K562 (cell line): ENCODE results near the gene FRMPD3. TPM values are rescaled to one million over a fixed set of nuclear protein-coding genes. Genes with fewer than 3 reads are reported as not detected.

Source experiments
- ATAC-seq: fragments of 200-7000 bp; cut with Tn5 transposase; 3 replicates; pipeline ENCODE4 v1.9.1; 2020; ENCODE audit warnings: moderate library complexity
- BruUV-seq: library from RNA; stranded (reverse); fragments of 400-500 nt; replicated peaks from 2 replicates; lab custom pipeline; 2021; lab: Mats Ljungman, UMichigan
- CTCF ChIA-PET: fragments of 300-600 bp; formaldehyde crosslinking; extraction: SDS; loops from one replicate; lab custom pipeline; 2021; ENCODE audit warnings: low intra/inter-chr PET ratio; lab: Yijun Ruan, JAX
- POLR2A ChIA-PET: fragments of 300-600, 350-650 bp; sonication (Branson Sonifier 250); formaldehyde crosslinking; extraction: SDS; loops from one replicate; lab custom pipeline; 2021; ENCODE audit warnings: antibody characterized with exemption, inconsistent platforms; lab: Yijun Ruan, JAX
- DNase-seq, 4 experiments: peaks; one replicate each; pipeline versions ENCODE4 v3.0.0 to v3.0.0-alpha.2; 2011 to 2018; ENCODE audit warnings: low spot score in 3 of 4, mixed read lengths in 3 of 4; ENCODE audit errors: extremely low read depth in 1 of 4
- FAIRE-seq: peaks from 2 replicates; lab custom pipeline; 2011; peaks lifted over from hg19 to GRCh38; lab: Jason Lieb, UNC
- H2AFZ ChIP-seq: 2 replicates; pipeline ENCODE4 v1.6.0; 2011; ENCODE audit warnings: low read depth, low read length, control low read depth, inconsistent platforms
- H3K27ac ChIP-seq: fragments of 200-600 bp; 3 replicates; pipeline ENCODE4 v1.8.0; 2011; ENCODE audit warnings: low read depth, mild to moderate bottlenecking, control low read depth, inconsistent platforms, low read length, moderate library complexity, mixed read lengths; ENCODE audit errors: extremely low read depth
- H3K27me3 ChIP-seq, 2 experiments: fragments of 300-600 bp in 1 of 2; 2 replicates in 1 of 2; 3 replicates in 1 of 2; pipeline versions ENCODE4 v1.6.0 to v1.8.0; 2011; ENCODE audit warnings: inconsistent platforms in 2 of 2, low read length in 2 of 2, mild to moderate bottlenecking in 1 of 2, mixed read lengths in 1 of 2, moderate library complexity in 1 of 2; ENCODE audit not compliant: control insufficient read depth in 2 of 2, insufficient read depth in 2 of 2
- H3K36me3 ChIP-seq: fragments of 300-600 bp; 3 replicates; pipeline ENCODE4 v1.8.0; 2011; ENCODE audit warnings: mild to moderate bottlenecking, low read length, inconsistent platforms; ENCODE audit not compliant: control insufficient read depth, insufficient read depth
- H3K4me1 ChIP-seq, 2 experiments: fragments of 200-600 bp in 1 of 2; replicated peaks in 1 of 2; 2 replicates in 1 of 2; 3 replicates in 1 of 2; pipeline versions ENCODE4 v1.5.1 to v1.8.0; 2011; ENCODE audit warnings: inconsistent platforms in 2 of 2, low read length in 2 of 2, mild to moderate bottlenecking in 1 of 2, mixed read lengths in 1 of 2, moderate library complexity in 1 of 2; ENCODE audit not compliant: control insufficient read depth in 2 of 2, insufficient read depth in 2 of 2
- H3K4me2 ChIP-seq: 2 replicates; pipeline ENCODE4 v1.6.1; 2011; ENCODE audit warnings: low read length, control low read depth, inconsistent platforms, mixed read lengths; ENCODE audit not compliant: insufficient read depth
- H3K4me3 ChIP-seq: fragments of 200-600 bp; sonication (generic), shearing (Covaris generic); 2 replicates; pipeline ENCODE4 v1.5.1; 2016; ENCODE audit warnings: control low read depth, inconsistent platforms
- H3K79me2 ChIP-seq: fragments of 200-600 bp; 3 replicates; pipeline ENCODE4 v1.8.0; 2011; ENCODE audit warnings: low read length, inconsistent platforms; ENCODE audit not compliant: control insufficient read depth, insufficient read depth
- H3K9ac ChIP-seq, 2 experiments: 2 replicates each; pipeline versions ENCODE4 v1.6.0 to v1.6.1; 2011; ENCODE audit warnings: low read depth in 2 of 2, low read length in 2 of 2, control low read depth in 1 of 2, inconsistent platforms in 1 of 2, mild to moderate bottlenecking in 1 of 2, mixed read lengths in 1 of 2; ENCODE audit not compliant: insufficient read depth in 1 of 2
- H3K9me1 ChIP-seq: one replicate; pipeline ENCODE4 v1.6.0; 2011; ENCODE audit warnings: inconsistent platforms, mild to moderate bottlenecking, low read length, moderate library complexity; ENCODE audit not compliant: control insufficient read depth, insufficient read depth
- H3K9me3 ChIP-seq: replicated peaks from 2 replicates; pipeline ENCODE4 v1.5.1; 2011; ENCODE audit warnings: low read depth, low read length, inconsistent platforms; ENCODE audit not compliant: control insufficient read depth, insufficient read depth
- H4K20me1 ChIP-seq: replicated peaks from 2 replicates; pipeline ENCODE4 v1.6.1; 2011; ENCODE audit warnings: low read length, inconsistent platforms, mixed read lengths; ENCODE audit not compliant: control insufficient read depth, insufficient read depth
- HDAC2 ChIP-seq: fragments of 450-650 bp; IDR thresholded peaks from 2 replicates; pipeline ENCODE4 v1.6.1; 2016; ENCODE audit warnings: mild to moderate bottlenecking
- PHF21A ChIP-seq: fragments of 450-650 bp; IDR thresholded peaks from 2 replicates; pipeline ENCODE4 v1.6.1; 2017; ENCODE audit warnings: low read depth, borderline replicate concordance
- WGBS: fragments of 100-300 bp; shearing (Covaris generic); methylation state at CpG from one replicate; pipeline ENCODE4 v1.1.6; 2016; ENCODE audit warnings: low coverage, mixed read lengths; ENCODE audit not compliant: insufficient coverage; ENCODE audit errors: missing lambda C conversion rate; 5-methylcytosine and 5-hydroxymethylcytosine counted together
- in situ Hi-C: fragments of 300-500 bp; cut with MboI; formaldehyde crosslinking; loops from 4 replicates; pipeline ENCODE4 v1.15.0; 2018; ENCODE audit warnings: inconsistent platforms, mixed read lengths
- intact Hi-C: fragments of 100-400 bp; cut with micrococcal nuclease; formaldehyde crosslinking; loops from 2 replicates; pipeline ENCODE4 v1.14.2; 2022
- polyA plus RNA-seq, 8 experiments: library from polyadenylated mRNA; depleted of rRNA in 4 of 8; stranded (reverse) in 5 of 8; unstranded in 3 of 8; fragments of >200 nt; fragmentation: Nextera tagmentation in 2 of 8; fragmentation: Illumina TruSeq in 1 of 8; extraction: Ambion mirVana in 2 of 8; extraction: Trizol in 1 of 8; gene quantifications; 2 replicates each; pipeline versions ENCODE4 v1.2.1 to v1.2.3, GENCODE V29; 2011 to 2014; ENCODE audit warnings: inconsistent platforms in 1 of 8, missing spikeins in 1 of 8
- total RNA-seq, 7 experiments: library from RNA; depleted of rRNA in 6 of 7; stranded (reverse); fragments of >200 nt in 6 of 7; fragmentation: Illumina TruSeq in 2 of 7; extraction: Trizol in 2 of 7; gene quantifications; 2 replicates each; pipeline versions ENCODE4 v1.2.1 to v1.2.3, GENCODE V29; 2011 to 2021; ENCODE audit warnings: low replicate concordance in 1 of 7
- TF ChIP-seq, protein P1 (sequence below): fragments of 150-350 bp; IDR thresholded peaks from 2 replicates; pipeline ENCODE4 v1.6.1; 2014; ENCODE audit warnings: low read depth, mild to moderate bottlenecking, low read length, borderline replicate concordance

Gene FRMPD3
- total and polyA plus RNA-seq, 9 of the 15 experiments (the other 6 are each of a cell fraction or from before 2014, with no cell fraction given), result not detected

DNA sequence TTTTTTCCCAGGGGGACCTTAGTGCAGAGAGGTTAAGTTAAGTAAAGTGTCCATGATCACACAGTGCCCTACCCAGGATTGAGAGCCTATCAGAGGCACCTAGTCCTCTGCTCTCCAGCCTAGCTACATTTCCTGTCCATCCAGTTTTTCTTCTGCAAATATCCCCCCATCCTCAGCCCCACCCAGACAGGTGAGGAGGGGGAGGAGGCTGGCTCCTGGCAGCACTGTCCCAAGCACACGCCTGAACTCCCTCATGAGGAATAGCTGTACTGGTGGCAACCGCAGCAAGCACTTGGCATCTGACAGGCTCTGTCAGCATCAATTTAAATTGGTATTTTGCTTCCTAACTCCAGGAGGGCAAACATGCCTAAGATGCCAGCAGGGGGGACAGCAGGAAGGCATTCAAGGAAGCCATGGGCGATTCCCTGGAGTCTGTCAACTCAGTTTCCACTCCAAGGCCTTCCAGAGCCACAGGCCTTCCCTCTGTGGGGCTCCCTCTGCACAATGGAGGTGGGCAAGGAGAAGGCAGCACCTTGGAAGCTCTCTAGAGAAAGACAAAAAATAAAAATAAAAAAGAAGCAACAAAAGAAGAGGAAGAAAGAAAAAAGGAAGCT lies 6.4 kb upstream of the FRMPD3 start:
- Histone ChIP-seq H3K4me1 (no peaks in the 10 kb centered on the region), H3K36me3 (no peaks in the 10 kb centered on the region), H4K20me1 (no peaks in the 10 kb centered on the region), H3K27me3 (peaks cover 0 to 2% of the 10 kb centered on the region in 2 experiments; a peak in 2 of 5 replicates), H3K9ac (no peak overlapping the region), H2AFZ (no peak overlapping the region), H3K9me1 (no peaks in the 10 kb centered on the region), H3K4me2 (no peak overlapping the region), H3K4me3 (no peak overlapping the region), H3K79me2 (no peaks in the 10 kb centered on the region), H3K9me3 (no peaks in the 10 kb centered on the region), H3K27ac (no peak overlapping the region)
- in situ Hi-C loops (no loop called here), intact Hi-C loops (no loop called here)
- FAIRE-seq, result no peak
- POLR2A ChIA-PET, result interaction anchor here (0.6 kb wide), 1 partner anchor 1944 kb away, joined by 3 read pairs; no protein-coding TSS in a partner anchor
- ATAC-seq, result no peak
- 0% methylated on average over 3 of the region's 3 CpGs for whole genome bisulfite sequencing
- no TSS peak for BruUV-seq
- TF ChIP-seq, protein P1, sequence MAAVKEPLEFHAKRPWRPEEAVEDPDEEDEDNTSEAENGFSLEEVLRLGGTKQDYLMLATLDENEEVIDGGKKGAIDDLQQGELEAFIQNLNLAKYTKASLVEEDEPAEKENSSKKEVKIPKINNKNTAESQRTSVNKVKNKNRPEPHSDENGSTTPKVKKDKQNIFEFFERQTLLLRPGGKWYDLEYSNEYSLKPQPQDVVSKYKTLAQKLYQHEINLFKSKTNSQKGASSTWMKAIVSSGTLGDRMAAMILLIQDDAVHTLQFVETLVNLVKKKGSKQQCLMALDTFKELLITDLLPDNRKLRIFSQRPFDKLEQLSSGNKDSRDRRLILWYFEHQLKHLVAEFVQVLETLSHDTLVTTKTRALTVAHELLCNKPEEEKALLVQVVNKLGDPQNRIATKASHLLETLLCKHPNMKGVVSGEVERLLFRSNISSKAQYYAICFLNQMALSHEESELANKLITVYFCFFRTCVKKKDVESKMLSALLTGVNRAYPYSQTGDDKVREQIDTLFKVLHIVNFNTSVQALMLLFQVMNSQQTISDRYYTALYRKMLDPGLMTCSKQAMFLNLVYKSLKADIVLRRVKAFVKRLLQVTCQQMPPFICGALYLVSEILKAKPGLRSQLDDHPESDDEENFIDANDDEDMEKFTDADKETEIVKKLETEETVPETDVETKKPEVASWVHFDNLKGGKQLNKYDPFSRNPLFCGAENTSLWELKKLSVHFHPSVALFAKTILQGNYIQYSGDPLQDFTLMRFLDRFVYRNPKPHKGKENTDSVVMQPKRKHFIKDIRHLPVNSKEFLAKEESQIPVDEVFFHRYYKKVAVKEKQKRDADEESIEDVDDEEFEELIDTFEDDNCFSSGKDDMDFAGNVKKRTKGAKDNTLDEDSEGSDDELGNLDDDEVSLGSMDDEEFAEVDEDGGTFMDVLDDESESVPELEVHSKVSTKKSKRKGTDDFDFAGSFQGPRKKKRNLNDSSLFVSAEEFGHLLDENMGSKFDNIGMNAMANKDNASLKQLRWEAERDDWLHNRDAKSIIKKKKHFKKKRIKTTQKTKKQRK, result no peak
- no peak for TF ChIP-seq HDAC2
- TF ChIP-seq PHF21A, result no peak
- CTCF ChIA-PET, result no interaction called here
- no peak for DNase-seq
